D721Med (cell line): ENCODE results near the gene LRCOL1.

Source experiments
- DNase-seq: peaks from one replicate; pipeline ENCODE4 v3.0.0; 2011; ENCODE audit warnings: low spot score; ENCODE audit not compliant: insufficient read length
- FAIRE-seq: peaks from 2 replicates; lab custom pipeline; 2011; peaks lifted over from hg19 to GRCh38; lab: Jason Lieb, UNC
- CTCF ChIP-seq: IDR thresholded peaks from 2 replicates; pipeline ENCODE4 v1.5.1; 2012; ENCODE audit warnings: mild to moderate bottlenecking, control low read depth; ENCODE audit not compliant: insufficient read depth; ENCODE audit errors: missing control alignments

LRCOL1 gene

GRCh38 chr12:132568301-132568700 is 42.1 kb downstream of the LRCOL1 start:
- no peak for TF ChIP-seq CTCF
- DNase-seq (no peak), FAIRE-seq (no peak)

GRCh38 chr12:132566516-132567131 is 43.8 kb downstream of the LRCOL1 start:
- FAIRE-seq (no peak), DNase-seq (no peak)
- no peak for TF ChIP-seq CTCF

- no peak for TF ChIP-seq CTCF
- FAIRE-seq (no peak), DNase-seq (no peak)
Measured at GRCh38 chr12:132565365-132565764, 45.0 kb downstream of the LRCOL1 start.

- no peak for FAIRE-seq
- no peak for TF ChIP-seq CTCF
Measured at GRCh38 chr12:132563911-132564310, 46.5 kb downstream of the LRCOL1 start.

GRCh38 chr12:132562489-132563021 is 47.8 kb downstream of the LRCOL1 start:
- FAIRE-seq, result no peak

More at GRCh38 chr12:132563911-132564310, 46.5 kb downstream of the LRCOL1 start:
- no peak for DNase-seq

GRCh38 chr12:132561427-132562156 is 48.8 kb downstream of the LRCOL1 start:
- peak; percentile 51 for TF ChIP-seq CTCF
- DNase-seq (peak; percentile 61), FAIRE-seq (no peak)

More at GRCh38 chr12:132562489-132563021, 47.8 kb downstream of the LRCOL1 start:
- no peak for DNase-seq
- no peak for TF ChIP-seq CTCF
